ENCODE data around the gene RAP1A. TPM values are rescaled to one million over a fixed set of nuclear protein-coding genes. Genes with fewer than 3 reads are reported as not detected.
A peak's percentile ranks its signal among the peaks of the same experiment; 100 is the strongest.

RAP1A gene
- total RNA-seq = 100 to 1,000 TPM in 4 of 9 donors, 10 to 100 TPM in 5; 52.6 to 134 (median 99.1) TPM
- 10 to 100 TPM; 88.4 to 99.8 TPM for polyA plus RNA-seq
- long read RNA-seq, donor 1, full-length matches to known transcripts = 41 of 65 reads
- long read RNA-seq, donor 1, partial matches to known transcripts = 6 of 65 reads
- long read RNA-seq, donor 1, other reads (novel, unspliced or antisense) = 18 of 65 reads
- long read RNA-seq, donor 2, full-length matches to known transcripts = 27 of 42 reads
- long read RNA-seq, donor 2, partial matches to known transcripts = 9 of 42 reads
- long read RNA-seq, donor 2, other reads (novel, unspliced or antisense) = 6 of 42 reads
- long read RNA-seq, donor 3, full-length matches to known transcripts = 41 of 58 reads
- long read RNA-seq, donor 3, partial matches to known transcripts = 5 of 58 reads
- long read RNA-seq, donor 3, other reads (novel, unspliced or antisense) = 12 of 58 reads

- DNase-seq (peak; percentile 96 to 98 (median 97)), ATAC-seq (peak; percentile 96 to 98 (median 97))
- Histone ChIP-seq H3K4me3 (peak within 1 kb of the TSS; percentile 61 to 95 (median 82)), H3K27me3 (no peaks in the 10 kb centered on the region), H3K9me3 (no peaks in the 10 kb centered on the region), H3K27ac (peak within 1 kb of the TSS; percentile 94 to 98 (median 98)), H3K4me1 (peaks cover 0 to 83% (median 34%) of the 10 kb centered on the region in 12 donors), H3K36me3 (no peaks in the 10 kb centered on the region)
- 0 to 1% (median 1%) methylated on average over 32 to 79 of the region's 79 CpGs for WGBS, 4 donors
- intact Hi-C loops (cut with DNase I) = loop anchor here in 4 of 10 donors (1.0 to 10.0 kb wide), 6 partner anchors 27 to 111 kb away; no protein-coding TSS in a partner anchor
- peak in 1 of 2 donors; percentile 79 for TF ChIP-seq POLR2A (IDR thresholded peaks at IDR 0.05)
- TF ChIP-seq, protein P1, sequence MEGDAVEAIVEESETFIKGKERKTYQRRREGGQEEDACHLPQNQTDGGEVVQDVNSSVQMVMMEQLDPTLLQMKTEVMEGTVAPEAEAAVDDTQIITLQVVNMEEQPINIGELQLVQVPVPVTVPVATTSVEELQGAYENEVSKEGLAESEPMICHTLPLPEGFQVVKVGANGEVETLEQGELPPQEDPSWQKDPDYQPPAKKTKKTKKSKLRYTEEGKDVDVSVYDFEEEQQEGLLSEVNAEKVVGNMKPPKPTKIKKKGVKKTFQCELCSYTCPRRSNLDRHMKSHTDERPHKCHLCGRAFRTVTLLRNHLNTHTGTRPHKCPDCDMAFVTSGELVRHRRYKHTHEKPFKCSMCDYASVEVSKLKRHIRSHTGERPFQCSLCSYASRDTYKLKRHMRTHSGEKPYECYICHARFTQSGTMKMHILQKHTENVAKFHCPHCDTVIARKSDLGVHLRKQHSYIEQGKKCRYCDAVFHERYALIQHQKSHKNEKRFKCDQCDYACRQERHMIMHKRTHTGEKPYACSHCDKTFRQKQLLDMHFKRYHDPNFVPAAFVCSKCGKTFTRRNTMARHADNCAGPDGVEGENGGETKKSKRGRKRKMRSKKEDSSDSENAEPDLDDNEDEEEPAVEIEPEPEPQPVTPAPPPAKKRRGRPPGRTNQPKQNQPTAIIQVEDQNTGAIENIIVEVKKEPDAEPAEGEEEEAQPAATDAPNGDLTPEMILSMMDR (IDR thresholded peaks at IDR 0.05) = no peak
Observed at GRCh38 chr1:111619635-111620440, at the start of gene RAP1A. Gene RAP1A (plus strand): TSS chr1:111619789. CDS start chr1:111691361, 71,572 bp downstream.

- H3K36me3 ChIP-seq = no peaks in the 10 kb centered on the region
- ATAC-seq = peak in 1 of 4 donors; percentile 19
- WGBS, 4 donors = 51 to 60% (median 55%) methylated on average over 3 of the region's 3 CpGs
- no peak overlapping the region for H3K4me3 ChIP-seq
- H3K27me3 ChIP-seq = no peaks in the 10 kb centered on the region
- H3K4me1 ChIP-seq = peaks cover 0 to 12% (median 2%) of the 10 kb centered on the region in 12 donors
- no peaks in the 10 kb centered on the region for H3K9me3 ChIP-seq
- DNase-seq = no peak
- H3K27ac ChIP-seq = no peak overlapping the region
- TF ChIP-seq, protein P1 (IDR thresholded peaks at IDR 0.05) = no peak
- no peak for TF ChIP-seq POLR2A (IDR thresholded peaks at IDR 0.05)
- intact Hi-C loops (cut with DNase I) = loop anchor here in 1 of 10 donors (5.0 kb wide), 1 partner anchor 48 kb away; no protein-coding TSS in a partner anchor
Observed at GRCh38 chr1:111569913-111570312, 49.7 kb upstream of the RAP1A start.

- WGBS, 4 donors = 76 to 97% (median 89%) methylated on average over 2 of the region's 2 CpGs
- Histone ChIP-seq H3K27me3 (no peaks in the 10 kb centered on the region), H3K4me3 (no peak overlapping the region), H3K4me1 (peaks cover 0 to 9% (median 2%) of the 10 kb centered on the region in 12 donors), H3K9me3 (no peaks in the 10 kb centered on the region), H3K27ac (no peak overlapping the region), H3K36me3 (no peaks in the 10 kb centered on the region)
- intact Hi-C loops (cut with DNase I) = no loop called here
- TF ChIP-seq POLR2A (IDR thresholded peaks at IDR 0.05) = no peak
- TF ChIP-seq, protein P1 (IDR thresholded peaks at IDR 0.05) = peak in 9 of 12 donors; percentile 9 to 46 (median 30)
- no peak for ATAC-seq
- no peak for DNase-seq
Observed at GRCh38 chr1:111570781-111571181, 48.8 kb upstream of the RAP1A start.
